Measurements from ENCODE around the gene RGS14.

RGS14 gene

DNA sequence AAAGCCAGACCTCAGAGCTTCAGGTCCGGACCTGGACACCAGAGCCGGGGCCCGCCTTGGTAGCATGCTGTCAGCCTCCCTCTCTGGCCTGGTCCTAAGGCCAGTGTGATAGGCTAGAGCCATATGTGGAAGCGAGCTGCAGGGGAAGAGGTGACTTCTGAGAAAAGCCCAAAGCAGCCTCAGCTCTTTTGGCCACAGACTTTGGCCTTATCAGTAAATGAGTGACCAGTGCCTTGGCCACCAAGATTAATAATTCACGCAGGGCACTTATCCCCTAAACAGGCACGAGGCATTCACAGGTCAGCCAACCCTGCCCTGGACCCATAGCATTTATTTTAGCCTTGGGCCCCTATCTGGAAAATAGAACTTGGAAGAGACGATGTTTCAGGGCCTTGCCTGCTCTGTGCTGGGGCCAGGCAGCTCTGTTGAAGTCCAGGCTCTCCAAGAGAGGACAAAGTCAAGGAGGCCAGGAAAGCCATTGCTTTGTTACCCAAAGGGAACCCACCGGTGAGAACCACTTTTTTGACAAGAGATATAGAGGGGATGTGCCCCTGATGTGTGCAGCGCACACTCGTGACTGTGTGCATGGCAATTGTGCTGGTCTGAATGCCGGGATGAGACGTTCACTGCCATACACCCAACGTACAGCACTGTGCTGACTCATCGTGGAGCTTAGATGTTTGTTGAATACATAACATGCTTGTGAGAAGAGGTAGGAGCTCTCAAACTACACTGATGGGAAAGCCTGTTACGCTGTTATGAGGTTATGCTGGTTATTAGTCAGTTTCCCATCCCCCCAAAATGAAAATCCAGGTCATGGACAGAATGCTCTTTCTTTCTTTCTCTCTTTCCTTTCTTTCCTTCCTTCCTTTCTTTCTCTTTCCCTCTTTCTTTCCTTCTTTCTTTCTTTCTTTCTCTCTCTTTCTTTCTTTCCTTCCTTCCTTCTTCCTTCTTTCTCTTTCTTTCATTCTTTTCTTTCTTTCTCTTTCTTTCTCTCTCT is 21.5 kb downstream of the RGS14 start:
- no peak overlapping the region for H3K4me3 ChIP-seq (IDR thresholded peaks at IDR 0.05; ENCODE audit: insufficient read depth, low read depth, low read length)
- no peak overlapping the region for H3K27ac ChIP-seq
- no peak overlapping the region for H2AFZ ChIP-seq (ENCODE audit: low read depth)
- no peaks in the 10 kb centered on the region for H3K27me3 ChIP-seq (ENCODE audit: insufficient read depth, low read depth)
- no peaks in the 10 kb centered on the region for H4K20me1 ChIP-seq (ENCODE audit: insufficient read depth)
- no peak overlapping the region for H3K4me2 ChIP-seq
- no peaks in the 10 kb centered on the region for H3K4me1 ChIP-seq (ENCODE audit: low read depth, poor library complexity, severe bottlenecking)
- TF ChIP-seq, protein P1, sequence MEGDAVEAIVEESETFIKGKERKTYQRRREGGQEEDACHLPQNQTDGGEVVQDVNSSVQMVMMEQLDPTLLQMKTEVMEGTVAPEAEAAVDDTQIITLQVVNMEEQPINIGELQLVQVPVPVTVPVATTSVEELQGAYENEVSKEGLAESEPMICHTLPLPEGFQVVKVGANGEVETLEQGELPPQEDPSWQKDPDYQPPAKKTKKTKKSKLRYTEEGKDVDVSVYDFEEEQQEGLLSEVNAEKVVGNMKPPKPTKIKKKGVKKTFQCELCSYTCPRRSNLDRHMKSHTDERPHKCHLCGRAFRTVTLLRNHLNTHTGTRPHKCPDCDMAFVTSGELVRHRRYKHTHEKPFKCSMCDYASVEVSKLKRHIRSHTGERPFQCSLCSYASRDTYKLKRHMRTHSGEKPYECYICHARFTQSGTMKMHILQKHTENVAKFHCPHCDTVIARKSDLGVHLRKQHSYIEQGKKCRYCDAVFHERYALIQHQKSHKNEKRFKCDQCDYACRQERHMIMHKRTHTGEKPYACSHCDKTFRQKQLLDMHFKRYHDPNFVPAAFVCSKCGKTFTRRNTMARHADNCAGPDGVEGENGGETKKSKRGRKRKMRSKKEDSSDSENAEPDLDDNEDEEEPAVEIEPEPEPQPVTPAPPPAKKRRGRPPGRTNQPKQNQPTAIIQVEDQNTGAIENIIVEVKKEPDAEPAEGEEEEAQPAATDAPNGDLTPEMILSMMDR (conservative IDR thresholded peaks at IDR 0.05; ENCODE audit: low read depth, low read length): no peak
- H3K9ac ChIP-seq: no peak overlapping the region
- H3K79me2 ChIP-seq (ENCODE audit: insufficient read depth, low read depth): no peaks in the 10 kb centered on the region
- no peaks in the 10 kb centered on the region for H3K36me3 ChIP-seq (ENCODE audit: insufficient read depth)

DNA sequence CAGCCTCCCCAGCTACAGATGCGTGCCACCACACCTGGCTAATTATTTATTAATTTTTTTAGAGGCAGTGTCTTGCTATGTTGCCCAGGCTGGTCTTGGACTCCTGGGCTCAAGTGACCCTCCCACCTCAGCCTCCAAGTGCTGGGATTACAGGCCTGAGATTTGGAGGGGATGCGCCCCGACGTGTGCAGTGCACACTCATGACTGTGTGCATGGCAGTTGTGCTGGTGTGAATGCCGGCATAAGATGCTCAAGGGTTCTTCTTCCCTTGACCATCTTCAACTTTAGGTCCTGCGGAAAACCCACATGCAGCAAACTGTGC is 23.0 kb downstream of the RGS14 start:
- no peaks in the 10 kb centered on the region for H4K20me1 ChIP-seq (ENCODE audit: insufficient read depth)
- TF ChIP-seq, protein P1 (conservative IDR thresholded peaks at IDR 0.05; ENCODE audit: low read depth, low read length): no peak
- H3K36me3 ChIP-seq (ENCODE audit: insufficient read depth): no peaks in the 10 kb centered on the region
- no peaks in the 10 kb centered on the region for H3K4me1 ChIP-seq (ENCODE audit: low read depth, poor library complexity, severe bottlenecking)
- H3K9ac ChIP-seq: no peak overlapping the region
- no peaks in the 10 kb centered on the region for H3K79me2 ChIP-seq (ENCODE audit: insufficient read depth, low read depth)
- H3K27me3 ChIP-seq (ENCODE audit: insufficient read depth, low read depth): no peaks in the 10 kb centered on the region; the same call in 1 of the 2 replicates
- no peak overlapping the region for H2AFZ ChIP-seq (ENCODE audit: low read depth)
- no peak overlapping the region for H3K4me3 ChIP-seq (IDR thresholded peaks at IDR 0.05; ENCODE audit: insufficient read depth, low read depth, low read length)
- no peak overlapping the region for H3K4me2 ChIP-seq
- no peak overlapping the region for H3K27ac ChIP-seq

DNA sequence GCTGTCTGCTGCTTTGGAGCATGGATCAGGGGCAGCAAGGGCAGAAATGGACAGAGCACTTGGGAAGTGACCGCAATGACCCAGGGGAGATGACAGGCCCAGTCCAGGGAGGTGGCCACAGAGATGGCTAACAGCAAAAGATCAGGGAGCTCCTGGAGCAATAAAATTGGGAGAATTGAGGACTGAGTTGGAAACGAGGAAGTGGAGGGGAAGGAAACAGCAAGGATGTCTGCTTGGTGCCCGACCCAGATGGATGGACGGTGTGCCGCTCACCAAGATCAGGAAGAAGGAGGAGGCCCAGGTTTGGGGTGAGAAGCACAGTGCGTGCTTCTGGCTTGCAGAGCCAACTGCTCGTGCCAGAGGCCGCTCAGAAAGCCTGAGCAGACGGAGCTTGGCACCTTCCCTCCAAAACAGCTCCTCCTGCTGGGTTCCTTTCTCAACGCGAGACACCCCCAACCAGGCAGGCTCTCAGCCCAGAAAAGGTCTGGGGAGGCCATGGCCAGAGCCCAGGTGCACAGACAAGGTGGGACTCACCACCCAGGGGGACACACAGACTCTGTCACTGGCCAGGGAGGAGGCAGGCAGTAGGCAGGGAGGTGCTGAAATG is 24.8 kb downstream of the RGS14 start:
- Histone ChIP-seq H3K9ac (no peak overlapping the region), H3K4me2 (no peak overlapping the region), H4K20me1 (ENCODE audit: insufficient read depth) (no peaks in the 10 kb centered on the region), H3K4me3 (IDR thresholded peaks at IDR 0.05; ENCODE audit: insufficient read depth, low read depth, low read length) (no peak overlapping the region), H3K79me2 (ENCODE audit: insufficient read depth, low read depth) (no peaks in the 10 kb centered on the region), H2AFZ (ENCODE audit: low read depth) (no peak overlapping the region), H3K36me3 (ENCODE audit: insufficient read depth) (no peaks in the 10 kb centered on the region), H3K27ac (no peak overlapping the region), H3K27me3 (ENCODE audit: insufficient read depth, low read depth) (no peaks in the 10 kb centered on the region; the same call in 1 of the 2 replicates), H3K4me1 (ENCODE audit: low read depth, poor library complexity, severe bottlenecking) (no peaks in the 10 kb centered on the region)
- TF ChIP-seq, protein P1 (conservative IDR thresholded peaks at IDR 0.05; ENCODE audit: low read depth, low read length): no peak

DNA sequence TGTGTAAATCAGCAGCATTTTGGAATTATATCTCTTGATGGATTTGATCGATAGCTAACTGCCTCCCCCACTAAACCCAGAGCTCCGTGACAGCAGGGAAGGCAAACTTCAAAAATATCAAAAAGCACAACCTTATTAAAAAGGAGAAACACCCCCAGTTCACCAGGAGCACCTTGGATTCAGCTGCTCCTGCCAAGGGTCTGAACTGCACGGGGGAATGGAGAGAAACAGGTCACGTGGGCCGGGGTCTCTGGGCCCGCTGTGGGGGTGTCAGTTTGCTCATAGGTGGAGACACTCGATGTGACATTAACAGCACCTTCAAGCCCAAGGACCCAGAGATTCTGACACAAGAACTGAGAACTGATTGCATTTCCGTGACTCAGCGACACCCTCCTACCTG is 25.5 kb downstream of the RGS14 start:
- H3K27ac ChIP-seq: no peak overlapping the region
- H3K9ac ChIP-seq: no peak overlapping the region
- H3K79me2 ChIP-seq (ENCODE audit: insufficient read depth, low read depth): no peaks in the 10 kb centered on the region
- H3K27me3 ChIP-seq (ENCODE audit: insufficient read depth, low read depth): no peaks in the 10 kb centered on the region; the same call in 1 of the 2 replicates
- no peak overlapping the region for H3K4me3 ChIP-seq (IDR thresholded peaks at IDR 0.05; ENCODE audit: insufficient read depth, low read depth, low read length)
- H3K4me1 ChIP-seq (ENCODE audit: low read depth, poor library complexity, severe bottlenecking): no peaks in the 10 kb centered on the region
- H2AFZ ChIP-seq (ENCODE audit: low read depth): no peak overlapping the region
- H4K20me1 ChIP-seq (ENCODE audit: insufficient read depth): no peaks in the 10 kb centered on the region
- H3K36me3 ChIP-seq (ENCODE audit: insufficient read depth): no peaks in the 10 kb centered on the region
- TF ChIP-seq, protein P1 (conservative IDR thresholded peaks at IDR 0.05; ENCODE audit: low read depth, low read length): no peak
- no peak overlapping the region for H3K4me2 ChIP-seq

Measured in KMS-11 (cell line).